Fibroblast of lung (primary cell): ENCODE data around the gene TCTN3.

ENCODE experiments used
- CTCF ChIP-seq, 2 donors: IDR thresholded peaks in 1 of 2; conservative IDR thresholded peaks in 1 of 2; 1 replicate in 1 of 2; 2 replicates in 1 of 2; pipeline ENCODE4 v1.5.1; 2011 to 2012; ENCODE audit warnings: low read length in 2 of 2, control low read depth in 1 of 2, inconsistent platforms in 1 of 2, low read depth in 1 of 2, mild to moderate bottlenecking in 1 of 2
- EZH2 ChIP-seq: IDR thresholded peaks from 2 replicates; pipeline ENCODE4 v1.5.1; 2012; ENCODE audit warnings: low read length, control low read depth, mild to moderate bottlenecking; ENCODE audit errors: missing control alignments

- TF ChIP-seq CTCF (conservative IDR thresholded peaks at IDR 0.05 in 1 of 2, IDR thresholded peaks at IDR 0.05 in 1 of 2; ENCODE audit: low read depth in 1 of 2, low read length in 2 of 2) = no peak
- no peak for TF ChIP-seq EZH2
These were observed 42.2 kb downstream of the TCTN3 start for GRCh38 chr10:95651346-95652060.
